GM19324 (cell line): ENCODE measurements around the gene RPL22.

Source experiments
- ATAC-seq: cut with Tn5 transposase; IDR thresholded peaks from one replicate; pipeline ENCODE4 v1.9.1; 2021; ENCODE audit warnings: mild to moderate bottlenecking, moderate library complexity; ENCODE audit not compliant: unreplicated experiment, low FRiP score

Gene RPL22

DNA sequence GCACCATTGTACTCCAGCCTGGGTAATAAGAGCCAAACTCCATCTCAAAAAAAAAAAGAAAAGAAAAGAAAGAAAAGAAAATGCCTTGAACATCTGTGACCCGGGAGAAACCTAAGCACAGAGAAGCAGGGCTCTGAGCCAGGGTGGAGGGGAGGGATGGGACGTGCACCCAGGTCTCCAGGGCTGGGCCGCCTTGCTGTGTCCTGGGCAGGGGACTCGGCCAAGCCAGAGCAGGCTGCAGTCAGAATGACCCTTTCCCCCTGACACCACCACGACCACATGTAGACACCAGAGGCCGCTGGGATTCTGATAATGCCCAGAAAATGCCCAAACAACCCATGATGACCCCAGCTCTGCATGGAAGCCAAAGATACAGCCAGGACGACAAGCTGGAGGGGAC lies 37.1 kb downstream of the RPL22 start:
- no peak for ATAC-seq

DNA sequence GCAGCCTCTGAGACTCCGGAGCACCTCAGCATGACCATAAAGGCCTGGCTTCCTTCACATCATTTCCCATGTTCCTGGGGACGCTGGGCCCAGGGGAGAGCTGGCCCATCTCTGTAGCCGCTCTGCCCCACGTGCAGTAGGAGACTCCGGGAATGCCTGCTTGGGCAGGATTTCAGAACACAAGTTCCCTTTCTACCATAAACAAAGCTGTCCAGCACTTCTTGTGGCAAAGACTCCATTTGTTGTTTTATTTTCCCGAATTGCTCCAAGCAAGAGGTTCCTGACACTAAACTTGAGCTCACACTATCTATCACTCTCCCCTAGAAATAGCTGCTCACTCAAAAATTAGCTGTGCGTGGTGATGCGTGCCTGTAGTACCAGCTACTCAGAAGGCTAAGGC lies 41.2 kb downstream of the RPL22 start:
- no peak for ATAC-seq

DNA sequence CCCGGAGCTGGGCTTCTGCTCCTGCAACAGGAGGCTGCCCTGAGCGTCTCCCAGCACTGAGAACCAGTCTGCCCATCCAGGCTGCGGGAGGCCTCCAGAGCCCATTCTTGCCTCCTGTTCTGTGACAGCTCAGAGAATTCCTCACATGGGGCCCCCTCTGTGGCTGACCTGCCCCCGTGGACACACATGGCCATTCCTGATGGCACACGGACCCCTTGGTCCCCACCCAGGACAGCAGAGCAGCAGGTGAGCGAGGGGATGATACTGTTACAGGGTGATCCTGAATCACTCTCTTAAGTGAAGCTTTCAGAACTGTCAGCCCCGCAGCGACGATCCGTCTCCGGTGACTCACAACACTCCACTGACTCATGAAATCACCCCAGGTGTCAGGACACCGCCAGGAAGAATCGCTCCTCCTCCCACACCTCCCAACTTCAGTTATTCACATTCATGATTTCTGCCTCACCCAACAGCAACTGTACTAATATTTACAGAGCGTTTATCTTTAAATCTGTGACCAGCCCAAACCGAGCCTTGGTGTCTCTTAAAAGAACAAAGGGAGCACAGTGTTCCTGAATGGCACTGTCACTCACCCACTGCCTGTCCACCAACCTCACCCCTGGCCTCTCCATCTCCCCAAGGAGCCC lies 41.7 kb downstream of the RPL22 start:
- no peak for ATAC-seq

DNA sequence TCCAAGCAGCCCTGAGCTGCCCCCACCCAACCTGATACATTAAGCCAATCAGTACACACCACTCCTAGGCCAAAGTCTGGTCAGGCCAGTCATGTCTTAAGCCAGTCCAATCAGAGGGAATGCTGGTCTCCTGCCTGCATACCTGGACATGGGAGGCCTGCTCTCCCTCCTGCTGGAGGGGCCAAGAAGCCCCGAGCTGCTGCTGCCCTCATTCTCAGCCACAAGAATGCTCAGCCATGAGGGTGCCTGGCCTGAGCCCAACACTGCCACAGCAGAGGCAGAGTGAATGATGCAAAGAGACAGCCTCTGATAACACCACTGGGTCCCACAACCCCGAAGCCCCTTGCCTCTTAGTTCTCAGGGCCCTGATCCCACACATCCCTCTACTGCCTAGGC lies 42.3 kb downstream of the RPL22 start:
- no peak for ATAC-seq

DNA sequence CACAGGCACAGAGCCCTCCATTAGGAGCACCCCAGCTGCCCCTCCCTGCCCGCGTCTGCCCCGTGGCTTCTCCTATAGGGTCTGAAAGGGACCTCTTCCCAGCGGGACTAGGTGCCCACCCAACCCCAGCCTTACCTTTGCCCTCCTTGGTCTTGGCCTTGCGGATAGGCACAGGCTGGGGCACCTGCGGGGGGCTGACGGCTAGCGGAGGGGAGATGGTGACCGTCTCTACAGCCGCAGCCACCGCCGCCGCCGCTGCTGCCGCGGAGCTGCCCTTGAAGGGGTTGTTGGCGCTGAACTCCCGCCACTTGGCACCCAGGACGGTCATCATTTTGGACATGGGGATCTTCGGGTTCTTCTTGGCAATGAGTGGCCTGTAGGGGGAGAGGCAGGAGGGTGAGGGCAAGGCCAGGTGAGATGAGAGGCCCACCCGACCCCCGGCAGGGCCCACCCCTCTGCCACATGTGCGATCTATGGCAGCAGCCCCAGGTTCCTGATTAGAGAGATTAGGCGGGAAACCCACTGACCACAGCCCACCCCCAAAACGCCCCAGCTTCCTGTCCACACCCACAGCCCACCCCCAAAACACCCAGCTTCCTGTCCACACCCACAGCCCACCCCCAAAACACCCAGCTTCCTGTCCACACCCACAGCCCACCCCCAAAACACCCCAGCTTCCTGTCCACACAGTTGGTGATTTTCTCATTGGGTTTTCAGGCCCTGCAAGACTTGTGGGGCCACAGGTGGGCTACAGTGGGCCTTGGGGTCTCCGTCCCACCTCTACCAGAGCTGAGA lies 44.7 kb downstream of the RPL22 start:
- no peak for ATAC-seq

DNA sequence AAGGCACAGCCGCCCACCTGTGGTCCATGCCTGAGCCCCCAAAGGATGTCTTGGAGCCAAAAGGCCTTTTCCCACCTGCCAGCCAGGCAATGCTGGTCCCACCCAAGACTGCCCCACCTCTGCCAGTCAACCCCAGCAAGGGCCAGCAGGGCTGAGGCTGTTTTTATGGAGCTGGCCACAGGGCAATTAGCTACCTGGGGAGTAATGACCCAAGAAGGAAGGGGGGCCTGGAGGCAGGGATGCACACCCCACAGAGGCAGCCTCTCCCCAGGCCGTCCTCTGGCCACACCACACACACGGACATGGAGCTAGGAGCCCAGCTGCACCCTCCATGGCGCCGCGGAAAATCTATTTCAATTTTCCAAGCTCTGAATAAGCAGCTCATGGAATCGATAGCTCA lies 46.5 kb downstream of the RPL22 start:
- no peak for ATAC-seq

DNA sequence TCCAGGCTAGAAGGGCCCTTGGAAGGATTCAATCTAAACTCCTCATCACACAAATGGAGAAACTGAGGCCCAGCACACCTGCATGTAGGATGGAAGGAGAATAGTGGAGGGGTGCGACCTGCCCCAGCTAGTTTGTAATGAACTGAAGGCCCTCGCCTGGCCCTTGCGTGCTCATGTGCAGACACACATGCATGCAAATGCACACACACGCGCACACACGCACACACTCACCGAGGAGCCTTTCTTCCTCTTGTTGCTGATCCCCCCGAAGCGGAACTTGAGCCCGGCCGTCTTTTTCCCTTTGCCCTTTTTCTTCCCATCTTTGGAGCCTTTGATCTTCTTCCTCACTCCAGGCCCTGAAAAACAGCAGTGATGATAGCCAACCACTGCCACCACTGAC lies 47.2 kb downstream of the RPL22 start:
- ATAC-seq: no peak

DNA sequence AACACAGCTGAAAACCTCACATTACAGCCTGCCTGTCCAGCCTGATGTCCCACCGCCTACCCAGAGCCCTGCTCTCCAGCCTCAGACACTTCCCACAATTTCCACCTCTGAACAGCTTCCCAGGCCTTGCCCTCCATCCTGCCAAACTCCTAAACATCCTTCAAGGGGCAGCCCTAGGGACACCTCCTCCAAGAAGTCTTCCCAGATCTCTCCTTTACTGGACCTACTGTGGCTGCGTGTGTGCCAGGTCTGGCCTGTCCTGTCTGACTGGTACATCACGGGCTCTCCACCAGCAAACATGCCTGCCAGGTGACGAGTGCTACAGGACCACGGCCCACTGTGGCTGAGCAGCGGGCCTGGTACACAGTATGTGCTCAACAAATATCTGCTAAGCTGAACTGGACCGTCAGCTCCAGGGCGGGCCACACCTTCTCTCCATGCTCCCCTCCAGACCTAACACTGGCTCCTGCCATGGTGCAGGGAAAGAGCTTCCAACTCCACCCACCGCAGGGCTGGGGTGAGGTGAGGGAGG lies 48.0 kb downstream of the RPL22 start:
- no peak for ATAC-seq

DNA sequence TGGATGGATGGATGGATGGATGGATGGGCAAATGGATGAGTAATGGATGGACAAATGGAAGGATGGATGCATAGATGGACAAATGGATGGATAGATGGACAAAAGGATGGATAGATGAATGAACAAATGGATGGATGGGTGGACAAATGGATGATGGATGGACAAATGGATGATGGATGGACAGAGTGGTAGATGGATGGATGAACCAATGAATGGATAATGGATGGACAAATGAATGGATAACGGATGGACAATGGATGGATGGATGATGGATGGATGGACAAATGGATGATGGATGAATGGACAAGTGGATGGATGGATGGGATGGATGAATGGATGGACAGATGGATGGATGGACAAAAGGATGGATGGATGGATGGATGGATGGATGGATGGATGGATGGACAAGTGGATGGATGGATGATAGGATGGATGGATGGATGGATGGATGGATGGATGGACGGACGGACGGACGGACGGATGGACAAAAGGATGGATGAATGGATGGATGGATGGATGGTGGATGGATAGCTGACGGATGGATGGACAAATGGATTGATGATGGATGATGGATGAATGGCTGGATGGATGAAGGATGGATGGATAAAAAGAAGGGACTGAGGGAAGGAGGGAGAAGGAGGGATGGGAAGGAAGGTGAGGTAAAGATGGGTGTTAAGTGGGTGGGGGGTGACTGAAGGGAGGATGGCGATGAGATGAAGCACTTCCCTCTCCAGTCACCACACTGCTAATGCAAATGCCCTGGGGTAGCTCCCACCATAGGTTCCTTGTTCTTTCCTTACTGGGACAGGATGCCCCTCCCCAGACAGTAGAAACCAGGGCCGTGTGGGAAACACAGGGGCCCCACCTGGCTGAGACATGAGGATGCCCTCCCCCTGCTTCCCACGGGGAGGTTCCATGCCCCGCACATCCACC lies 49.1 kb downstream of the RPL22 start:
- no peak for ATAC-seq

DNA sequence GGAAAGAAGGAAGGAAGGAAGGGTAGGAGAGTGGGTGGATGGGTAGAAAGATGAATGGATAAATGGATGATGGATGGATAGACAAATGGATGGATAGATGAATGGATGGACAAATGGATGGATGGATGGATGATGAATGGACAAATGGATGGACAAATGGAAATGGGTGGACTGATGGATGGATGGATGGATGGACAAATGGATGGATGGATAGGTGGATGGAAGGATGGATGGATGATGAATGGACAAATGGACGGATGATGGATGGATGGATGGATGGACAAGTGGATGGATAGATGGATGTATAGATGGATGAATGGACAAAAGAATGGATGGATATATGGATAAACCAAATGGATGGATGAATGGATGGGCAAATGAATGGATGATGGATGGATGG lies 49.8 kb downstream of the RPL22 start:
- no peak for ATAC-seq

DNA sequence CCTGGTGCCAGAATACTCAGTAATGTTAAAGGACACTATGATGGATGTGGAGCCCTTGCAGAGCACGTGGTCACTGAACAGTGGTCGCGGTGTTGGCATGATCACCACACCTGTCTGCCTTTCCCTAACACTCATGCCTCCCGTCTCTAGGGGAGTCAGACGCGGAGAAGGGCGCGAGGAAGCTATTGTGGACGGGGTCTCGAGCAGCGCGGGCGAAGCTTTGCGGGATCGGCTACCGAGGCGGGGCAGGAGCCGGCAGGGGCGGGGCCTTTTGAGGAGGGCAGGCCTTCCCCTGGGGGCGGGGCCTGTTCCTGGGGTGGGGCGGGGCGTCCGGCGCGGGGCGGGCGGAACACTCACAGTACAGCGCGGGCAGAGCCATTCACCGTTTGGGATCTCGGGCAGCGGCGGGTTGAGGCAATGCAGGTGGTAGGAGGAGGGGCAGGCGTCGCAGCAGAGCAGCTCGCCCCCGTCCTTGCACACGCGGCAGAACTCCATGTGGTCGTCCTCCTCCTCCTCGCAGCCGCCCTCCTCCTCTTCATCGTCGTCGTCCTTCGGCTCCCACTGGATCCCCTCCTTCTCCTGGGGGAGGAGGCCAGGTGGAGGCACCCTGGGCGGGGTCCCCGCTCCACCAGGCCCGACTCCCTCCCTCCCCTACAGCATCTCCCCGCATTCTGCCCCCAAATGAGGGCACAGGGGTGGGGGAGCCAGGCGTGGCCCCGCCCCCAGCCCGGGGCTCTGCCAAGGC lies 50.7 kb downstream of the RPL22 start:
- no peak for ATAC-seq

DNA sequence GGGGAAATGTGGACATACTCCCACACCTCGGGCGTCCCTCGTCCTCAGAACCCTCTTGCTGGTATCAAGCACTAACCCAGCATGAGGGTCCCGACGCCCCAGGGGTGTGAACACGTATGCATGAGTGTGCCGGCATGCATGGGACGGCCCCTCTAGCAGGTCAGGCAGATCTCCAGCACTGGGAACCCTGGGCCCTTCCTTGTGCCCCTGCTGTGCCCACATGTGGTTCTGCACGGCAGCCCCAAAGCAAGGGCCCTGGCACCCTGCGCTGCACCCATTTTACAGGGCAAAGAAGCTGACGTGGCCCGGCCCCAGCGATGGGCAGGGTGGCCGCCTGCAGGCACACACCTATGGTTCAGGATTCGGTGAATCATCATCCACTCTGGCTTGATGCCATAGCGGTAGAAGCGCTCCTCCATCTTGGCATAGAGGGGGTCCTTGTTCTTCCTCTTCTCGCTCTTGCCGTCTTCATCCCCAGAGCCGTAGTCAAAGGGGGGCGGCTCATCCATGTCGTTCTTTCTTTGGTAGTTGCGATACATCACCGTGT lies 53.5 kb downstream of the RPL22 start:
- ATAC-seq: no peak

DNA sequence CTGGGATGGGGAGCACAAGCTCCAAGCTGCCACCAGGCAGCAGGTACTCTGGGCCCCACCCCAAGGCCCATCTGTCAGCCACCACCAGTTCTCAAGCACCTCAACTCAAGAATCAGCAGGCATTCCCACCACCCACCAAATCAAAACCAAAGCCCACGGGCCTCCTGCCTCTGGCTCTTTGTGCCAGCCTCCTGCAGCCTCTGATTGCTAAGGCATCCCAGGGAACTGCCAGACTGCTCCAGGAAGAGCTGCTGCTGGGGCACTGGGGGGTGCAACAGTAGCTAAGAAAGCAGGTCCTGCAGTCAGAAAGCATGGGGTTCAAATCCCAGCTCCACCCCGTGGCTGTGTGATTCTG lies 54.0 kb downstream of the RPL22 start:
- ATAC-seq: no peak

DNA sequence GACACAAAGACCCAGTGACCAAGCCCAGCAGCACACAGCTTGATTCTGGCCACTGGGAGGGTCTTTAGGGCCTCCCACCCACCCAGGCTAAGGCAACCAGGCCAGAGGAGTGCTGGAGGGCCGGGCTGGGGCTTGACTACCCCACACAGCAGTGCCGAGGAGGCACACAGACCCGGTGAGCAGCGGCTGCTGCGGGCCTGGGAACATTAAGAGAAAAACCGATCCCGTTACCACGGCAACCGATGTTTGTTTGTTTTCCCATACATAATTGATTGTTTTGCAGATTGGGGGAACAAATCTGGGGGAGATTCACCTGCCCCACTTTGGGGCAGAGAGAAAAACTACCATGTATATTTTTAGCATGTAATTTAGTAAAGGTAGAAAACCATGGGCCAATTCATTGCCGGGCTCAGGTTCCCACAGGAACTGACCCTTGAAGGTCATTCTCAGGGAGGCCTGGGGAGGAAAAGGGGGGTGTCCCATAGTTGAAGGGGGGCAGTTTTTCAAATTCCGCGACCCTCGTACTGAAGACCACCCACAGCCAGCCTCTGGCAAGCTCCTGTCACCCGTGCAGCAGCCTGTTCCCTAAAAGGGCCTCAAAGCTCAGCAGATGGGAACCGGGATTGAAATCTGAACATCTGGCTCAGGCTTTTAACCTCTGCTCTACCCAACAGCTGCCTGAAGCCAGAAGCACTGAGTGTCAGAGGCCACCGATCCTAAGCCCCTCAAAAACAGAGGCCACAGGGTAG lies 54.6 kb downstream of the RPL22 start:
- no peak for ATAC-seq

DNA sequence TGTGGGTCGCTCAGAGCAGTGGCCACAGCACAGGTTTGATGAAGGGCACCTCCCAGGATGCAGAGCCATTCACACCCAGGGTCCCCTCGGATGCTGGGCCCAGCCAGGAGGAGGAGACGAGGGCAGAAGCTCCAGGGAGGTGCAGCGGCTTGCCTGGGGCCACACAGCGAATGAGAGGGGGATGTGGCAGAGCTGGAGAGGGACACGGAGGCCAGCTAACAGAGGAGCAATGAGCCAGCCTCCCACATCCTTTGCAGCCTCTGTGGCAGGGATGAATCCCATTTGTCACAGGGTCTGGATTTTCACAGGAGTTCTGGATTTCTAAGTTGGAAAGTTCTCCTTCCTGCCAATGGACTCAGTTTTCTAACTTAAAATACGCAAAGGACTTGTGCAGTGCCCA lies 55.2 kb downstream of the RPL22 start:
- no peak for ATAC-seq

DNA sequence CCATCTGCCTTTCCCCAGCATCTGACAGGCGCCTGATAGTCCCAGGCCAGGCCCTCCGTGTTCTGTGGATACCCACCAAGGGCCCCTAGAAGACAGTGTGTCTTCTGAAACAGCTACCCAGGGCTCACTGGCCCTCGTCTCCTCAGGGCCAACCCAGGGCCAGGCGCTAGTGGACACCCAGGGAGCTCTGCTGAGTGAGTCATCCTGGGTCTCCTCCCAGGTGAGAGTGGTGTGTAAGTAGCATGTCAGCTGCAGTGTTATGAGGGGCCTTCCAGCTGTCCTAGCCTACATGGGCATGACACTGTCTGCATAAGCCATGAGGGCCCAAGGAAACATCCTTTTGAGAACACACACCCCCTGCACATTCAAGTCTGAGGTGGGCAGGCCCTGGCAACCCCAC lies 56.0 kb downstream of the RPL22 start:
- no peak for ATAC-seq

DNA sequence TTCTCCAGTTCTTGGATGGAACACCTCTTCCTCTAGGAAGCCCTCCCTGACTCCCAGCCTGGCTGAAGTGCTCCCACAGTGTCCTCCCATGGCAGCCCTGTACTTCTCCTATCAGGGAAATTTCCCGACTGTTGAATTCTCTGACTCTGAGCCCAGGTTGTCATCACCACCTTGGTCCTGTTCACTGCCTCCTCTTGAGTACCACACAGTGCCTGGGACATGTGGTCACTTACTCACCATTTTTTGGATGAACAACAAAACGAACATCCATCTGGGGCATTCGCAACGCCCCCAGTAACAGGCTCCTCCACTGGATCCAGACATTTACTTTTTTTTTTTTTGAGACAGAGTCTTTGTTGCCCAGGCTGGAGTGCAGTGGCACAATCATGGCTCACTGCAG lies 56.7 kb downstream of the RPL22 start:
- no peak for ATAC-seq

DNA sequence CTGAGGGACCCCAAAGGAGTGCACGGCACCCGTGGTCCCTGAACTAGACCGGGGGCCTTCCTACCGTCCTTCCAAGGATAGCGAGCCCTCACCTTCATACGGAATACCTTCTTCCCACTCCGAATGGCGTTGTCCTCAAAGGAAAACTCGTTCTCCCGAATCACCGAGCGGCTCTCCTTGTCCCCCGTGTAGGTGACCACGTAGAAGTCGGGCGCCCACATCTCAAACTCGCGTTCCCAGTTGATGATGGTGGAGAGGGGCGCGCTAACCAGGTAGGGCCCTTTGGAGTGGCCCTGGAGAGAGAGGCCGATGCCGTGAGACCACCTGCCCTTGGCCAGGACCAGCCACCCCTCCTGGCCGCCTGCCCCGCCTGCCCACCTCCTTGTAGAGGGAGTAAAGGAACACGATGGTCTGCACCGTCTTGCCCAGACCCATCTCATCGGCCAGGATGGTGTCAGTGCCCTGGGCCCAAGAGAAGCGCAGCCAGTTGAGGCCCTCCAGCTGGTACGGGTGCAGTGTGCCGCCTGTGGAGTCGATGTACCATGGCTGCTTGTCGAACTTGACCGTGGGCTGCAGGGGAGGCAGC lies 57.3 kb downstream of the RPL22 start:
- ATAC-seq: no peak

DNA sequence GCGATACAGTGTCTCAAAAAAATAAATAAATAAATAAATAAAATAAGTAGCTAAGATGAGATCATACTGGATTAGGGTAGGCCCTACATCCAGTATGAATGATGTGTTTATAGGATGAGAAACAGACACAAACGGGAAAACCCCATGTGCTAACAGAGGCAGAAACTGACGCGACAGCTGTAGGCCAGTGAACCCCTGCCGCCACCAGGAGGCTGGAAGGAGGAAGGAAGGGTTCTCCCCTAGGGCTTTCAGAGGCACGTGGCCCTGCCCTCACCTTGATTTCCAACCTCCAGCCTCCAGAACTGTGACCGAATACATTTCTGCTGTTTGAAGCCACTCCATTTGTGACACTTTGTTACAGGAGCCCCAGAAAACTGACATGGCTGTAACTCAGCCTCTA lies 57.8 kb downstream of the RPL22 start:
- no peak for ATAC-seq
